HG03103 (cell line): ENCODE measurements around the gene TUBA1A.
A peak's percentile ranks its signal among the peaks of the same experiment; 100 is the strongest.
"Not testable (repeated sequence)": the region's sequence is repeated elsewhere in the genome, so short reads cannot be mapped to it uniquely, and the experiment has no call there.

Experiments
- ATAC-seq: cut with Tn5 transposase; IDR thresholded peaks from one replicate; pipeline ENCODE4 v1.9.1; 2021; ENCODE audit warnings: low read depth; ENCODE audit not compliant: unreplicated experiment

TUBA1A gene

DNA sequence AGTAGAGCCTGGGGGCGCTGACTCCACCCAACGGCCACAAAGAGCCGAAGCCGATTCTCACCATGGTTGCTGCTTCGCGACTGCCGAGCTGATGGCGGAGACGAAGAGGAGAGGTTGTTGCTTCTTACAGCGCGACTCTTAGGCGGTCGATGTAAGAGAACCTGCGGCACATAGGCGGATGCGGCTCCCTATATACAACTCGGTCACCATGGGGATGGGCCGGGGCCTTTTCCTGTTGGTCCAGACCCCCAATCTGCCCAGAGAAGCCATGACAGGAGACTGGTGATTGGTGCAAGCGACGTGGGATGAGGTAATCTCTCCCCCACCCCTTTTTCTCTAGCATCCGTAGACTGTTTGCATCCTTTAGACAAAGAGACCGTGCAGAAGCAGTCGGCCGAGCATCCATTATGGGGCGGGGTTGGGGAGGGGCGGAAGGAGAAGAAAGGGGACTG lies at the start of gene TUBA1A:
TSS of gene TUBA1A (minus strand) at position 165 of the 452 bp plus-strand sequence. CDS start at position 64, 101 bp downstream.
- ATAC-seq = peak; percentile 89

- ATAC-seq = no peak
These were observed 47.5 kb upstream of the TUBA1A start for GRCh38 chr12:49236423-49236822.

GRCh38 chr12:49233842-49234526 lies 45.1 kb upstream of the TUBA1A start:
- ATAC-seq = no peak

GRCh38 chr12:49232940-49233841 lies 44.3 kb upstream of the TUBA1A start:
- no peak for ATAC-seq

- no peak for ATAC-seq
These were observed 43.2 kb upstream of the TUBA1A start for GRCh38 chr12:49231878-49232655.

DNA sequence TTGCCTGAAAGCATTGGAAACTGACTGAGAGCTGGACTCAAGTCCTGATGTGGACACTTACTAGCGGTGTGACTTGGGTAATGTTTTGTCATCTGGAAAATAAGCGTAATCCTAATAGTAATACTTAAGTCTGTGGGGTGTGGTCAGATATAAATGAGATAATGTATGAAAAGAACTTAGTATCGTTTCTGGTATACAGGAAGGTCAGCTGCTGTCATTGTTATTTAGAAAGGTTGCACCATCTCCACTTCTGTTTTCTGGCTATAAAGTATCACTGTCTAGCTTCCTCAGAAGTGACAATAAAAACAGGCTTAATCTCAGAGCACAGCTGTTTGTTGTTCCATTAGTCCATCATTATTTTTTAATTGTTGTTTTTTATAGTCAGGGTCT lies 41.9 kb upstream of the TUBA1A start:
- no peak for ATAC-seq

GRCh38 chr12:49230176-49230804 lies 41.4 kb upstream of the TUBA1A start:
- ATAC-seq = no peak

DNA sequence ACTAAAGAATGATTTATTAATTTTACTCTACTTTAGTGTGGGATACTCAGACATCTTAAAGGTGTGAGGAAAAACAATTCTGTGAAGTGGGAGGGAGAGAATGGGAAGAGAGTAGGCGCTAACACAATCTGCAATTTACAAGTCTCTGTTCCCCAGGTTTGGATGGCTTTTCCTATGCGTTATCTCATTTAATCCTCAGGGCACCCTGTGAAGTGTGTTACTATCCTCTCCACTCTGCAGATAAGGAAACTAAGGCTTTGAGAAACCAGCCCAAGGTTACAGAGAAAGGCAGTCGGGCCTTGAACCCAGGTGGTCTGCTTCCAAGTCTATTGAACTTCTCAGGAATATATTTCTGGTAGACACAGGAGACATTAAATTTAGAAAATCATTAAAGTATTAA lies 39.8 kb upstream of the TUBA1A start:
- ATAC-seq = no peak

GRCh38 chr12:49227713-49228112 lies 38.8 kb upstream of the TUBA1A start:
- no peak for ATAC-seq

GRCh38 chr12:49225576-49226166 lies 36.8 kb upstream of the TUBA1A start:
- ATAC-seq = no peak

DNA sequence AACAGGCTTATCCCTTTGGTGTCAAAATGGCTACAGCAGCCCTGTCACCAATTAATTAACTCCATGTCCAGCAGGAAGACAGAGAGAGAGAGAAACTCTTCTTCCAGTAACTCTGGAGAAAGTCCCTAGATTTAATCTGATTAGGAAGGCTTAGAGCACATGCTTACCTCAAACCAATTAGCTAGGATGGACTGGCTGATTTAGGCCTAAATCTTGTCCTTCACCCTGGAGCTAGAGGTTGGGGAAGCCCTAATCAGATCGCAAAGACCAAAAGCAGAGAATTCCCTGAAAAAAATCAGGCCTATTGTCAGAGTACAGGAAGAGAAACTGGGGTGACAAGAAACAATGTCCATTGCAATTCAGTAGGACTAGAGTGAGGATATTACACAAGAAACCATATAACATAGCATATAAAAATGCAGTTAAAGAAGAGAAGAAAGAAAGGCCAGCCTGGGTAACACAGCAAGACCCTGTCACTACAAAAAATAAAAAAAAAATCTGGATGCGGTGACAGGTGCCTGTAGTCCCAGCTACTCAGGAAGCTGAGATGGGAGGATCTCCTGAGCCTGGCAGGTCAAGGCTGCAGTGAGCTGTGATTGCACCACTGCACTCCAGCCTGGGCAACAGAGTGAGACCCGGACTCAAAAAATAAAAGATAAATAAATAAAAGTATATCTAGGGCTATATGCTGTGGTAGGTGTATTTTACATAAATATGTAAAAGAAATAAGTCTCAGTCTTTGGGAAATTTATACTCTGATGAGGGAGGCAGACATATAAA lies 34.9 kb upstream of the TUBA1A start:
- no peak for ATAC-seq

DNA sequence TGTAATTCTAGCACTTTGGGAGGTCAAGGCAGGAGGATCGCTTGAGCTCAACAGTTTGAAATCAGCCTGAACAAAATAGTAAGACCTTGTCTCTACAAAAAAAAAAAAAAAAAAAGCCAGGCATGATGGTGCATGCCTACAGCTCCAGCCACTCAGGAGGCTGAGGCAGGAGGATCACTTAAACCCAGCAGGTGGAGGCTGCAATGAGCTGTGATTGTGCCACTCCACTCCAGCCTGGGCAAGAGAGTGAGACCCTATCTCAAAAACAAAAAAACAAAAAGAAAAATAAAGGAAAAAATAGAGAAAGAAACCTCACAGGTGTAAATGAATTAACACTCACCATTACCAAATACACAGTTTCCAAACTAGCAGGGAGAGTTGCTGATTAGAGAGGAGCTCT lies 34.2 kb upstream of the TUBA1A start:
- no peak for ATAC-seq

DNA sequence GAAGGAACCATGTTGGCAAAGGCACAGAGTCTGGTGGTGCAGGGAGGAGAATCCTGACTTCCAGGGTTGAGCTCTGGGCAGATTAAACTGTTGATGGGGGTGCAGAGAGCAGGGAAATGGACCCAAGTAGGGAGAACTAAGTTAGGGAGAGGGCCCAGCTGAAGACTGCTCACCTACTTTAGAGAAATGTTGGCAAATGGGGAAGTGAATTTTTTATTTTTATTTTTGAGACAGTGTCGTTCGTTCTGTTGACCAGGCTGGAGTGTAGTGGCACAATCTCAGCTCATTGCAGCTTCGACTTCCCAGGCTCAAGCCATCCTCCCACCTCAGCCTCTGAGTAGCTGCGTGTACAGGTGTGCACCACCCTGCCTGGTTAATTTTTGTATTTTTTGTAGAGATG lies 32.1 kb upstream of the TUBA1A start:
- no peak for ATAC-seq

DNA sequence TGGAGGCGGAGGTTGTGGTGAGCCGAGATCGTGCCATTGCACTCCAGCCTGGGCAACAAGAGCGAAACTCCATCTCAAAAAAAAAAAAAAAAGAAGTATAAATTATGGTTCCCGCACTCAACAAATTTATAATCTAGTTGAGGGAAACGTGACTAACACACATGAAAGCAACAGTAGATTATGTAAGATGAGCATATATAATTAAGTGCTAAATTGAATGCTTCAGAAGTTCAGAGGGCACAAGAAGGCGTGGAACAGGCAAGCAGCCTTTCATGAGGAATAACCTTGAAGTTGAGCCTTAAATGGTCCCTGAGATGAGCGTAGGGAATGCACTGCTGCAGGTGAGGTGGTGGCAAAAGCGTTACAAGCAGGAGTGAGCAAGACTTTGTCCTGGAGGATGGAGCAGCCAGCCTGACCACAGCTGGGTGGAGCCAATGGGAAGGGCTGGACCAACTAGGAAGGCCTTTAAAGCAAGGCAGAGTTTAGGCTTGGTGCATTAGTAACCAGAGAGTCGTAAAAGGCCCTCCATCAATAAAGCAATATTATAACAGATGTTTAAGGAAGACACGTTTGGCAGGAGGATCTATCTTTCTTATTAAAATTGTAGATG lies 30.6 kb upstream of the TUBA1A start:
- ATAC-seq = no peak

DNA sequence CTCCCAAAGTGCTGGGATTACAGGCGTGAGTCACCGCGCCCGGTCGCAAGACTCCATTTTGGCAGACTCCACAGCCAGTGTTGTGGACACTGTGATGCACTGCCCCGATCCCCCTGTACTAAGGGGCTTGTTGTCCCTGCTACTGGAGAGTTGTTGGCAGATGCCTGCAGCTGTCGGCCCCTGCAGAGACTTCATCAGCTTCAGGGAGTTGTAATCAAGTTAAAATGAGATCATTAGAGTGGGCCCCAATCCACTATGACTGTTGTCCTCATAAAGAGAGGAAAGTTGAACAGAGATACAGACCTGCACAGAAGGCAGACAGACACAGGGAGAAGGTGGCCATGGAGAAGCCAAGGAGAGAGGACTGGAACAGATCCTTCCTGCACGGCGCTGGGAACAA lies 23.7 kb upstream of the TUBA1A start:
- no peak for ATAC-seq

DNA sequence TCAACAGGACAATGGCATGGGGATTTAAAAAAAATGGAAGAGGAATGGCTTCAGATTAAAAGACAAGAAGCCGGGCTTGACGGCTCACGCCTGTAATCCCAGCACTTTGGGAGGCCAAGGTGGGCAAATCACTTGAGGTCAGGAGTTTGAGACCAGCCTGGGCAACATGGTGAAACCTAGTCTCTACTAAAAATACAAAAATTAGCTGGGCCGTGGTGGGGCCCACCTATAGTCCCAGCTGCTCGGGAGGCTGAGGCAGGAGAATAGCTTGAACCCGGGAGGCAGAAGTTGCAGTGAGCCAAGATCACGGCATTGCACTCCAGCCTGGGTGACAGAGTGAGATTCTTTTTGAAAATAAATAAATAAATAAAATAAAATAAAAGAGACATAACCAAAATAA lies 21.8 kb upstream of the TUBA1A start:
- not testable (repeated sequence) for ATAC-seq

GRCh38 chr12:49208676-49209075 lies 19.8 kb upstream of the TUBA1A start:
- no peak for ATAC-seq

GRCh38 chr12:49208146-49208545 lies 19.3 kb upstream of the TUBA1A start:
- no peak for ATAC-seq

- no peak for ATAC-seq
These were observed 17.5 kb upstream of the TUBA1A start for GRCh38 chr12:49206389-49206788.
